ENCODE measurements around the gene NLGN4X.

The NLGN4X gene

DNA sequence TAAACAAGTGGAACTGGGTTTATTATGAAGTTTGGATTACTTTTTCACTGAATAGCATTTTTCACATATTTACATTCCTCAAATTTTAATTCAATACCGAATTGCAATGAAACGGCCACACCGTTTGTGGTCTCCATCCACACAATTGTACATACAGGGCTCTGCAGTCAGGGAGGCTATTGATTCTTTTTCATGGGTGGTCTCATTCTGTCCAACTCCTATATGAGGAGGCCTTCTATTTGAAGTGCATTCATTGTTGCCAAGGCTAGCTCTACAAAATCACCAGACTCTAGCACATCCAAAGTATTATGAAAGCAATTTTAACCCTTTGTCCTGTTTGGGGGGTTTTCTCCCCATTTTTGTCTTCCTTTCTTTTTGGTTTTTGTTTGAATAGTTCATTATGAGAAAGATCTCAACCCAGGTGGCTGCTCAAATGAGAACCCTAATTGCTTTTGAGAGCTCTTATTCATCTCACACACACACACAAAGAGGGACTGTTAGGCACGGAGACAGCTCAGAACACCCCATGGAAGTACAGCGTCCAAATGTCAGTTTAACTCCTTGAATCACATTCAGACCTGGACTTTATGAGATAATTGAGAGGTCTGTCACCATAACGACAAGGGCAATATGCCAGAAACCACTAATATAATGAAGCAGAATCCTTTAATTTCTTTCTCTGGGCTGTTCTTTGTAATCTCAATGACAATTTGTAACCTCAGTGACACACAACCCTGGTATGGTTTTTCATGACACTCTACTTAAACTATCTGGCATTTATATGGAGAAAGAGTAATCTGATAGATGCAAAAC is 79.4 kb downstream of the NLGN4X start:
- DNase-seq, result no peak

DNA sequence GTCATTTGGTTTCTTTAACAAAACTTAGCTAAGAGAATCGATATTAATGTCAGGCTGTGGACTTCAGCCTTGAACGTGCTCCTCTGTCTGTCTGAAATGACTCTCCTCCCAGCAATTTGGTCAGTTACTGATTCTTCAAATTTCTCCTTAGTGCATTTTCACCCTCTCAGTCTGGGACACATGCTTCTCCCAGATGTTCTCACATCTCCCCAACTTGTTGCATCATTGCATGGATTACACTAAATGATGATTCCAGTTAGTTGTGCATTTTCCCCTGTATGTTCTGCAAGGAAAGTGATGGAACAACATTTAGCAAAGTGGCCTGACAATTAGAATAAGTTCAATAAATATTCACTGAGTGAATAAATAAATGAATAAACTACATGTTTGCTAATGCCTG is 94.4 kb downstream of the NLGN4X start:
- no peak for DNase-seq

DNA sequence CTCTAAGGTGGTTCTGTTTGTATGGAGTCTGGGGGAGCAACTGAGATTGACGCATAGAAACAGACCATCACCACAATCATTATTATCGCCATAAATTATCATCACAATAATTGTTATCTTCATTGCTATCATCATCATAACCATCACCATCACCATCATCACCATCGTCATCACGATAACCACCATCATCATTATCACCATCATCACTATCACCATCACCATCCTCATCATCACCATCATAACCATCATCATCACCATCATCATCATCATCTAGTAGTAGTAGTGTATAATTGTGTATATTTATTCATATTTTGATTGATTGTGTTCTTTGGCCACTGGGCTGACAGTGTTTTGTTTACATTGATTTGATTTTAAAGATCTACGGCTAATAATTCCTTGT is 95.7 kb downstream of the NLGN4X start:
- DNase-seq, result no peak

- DNase-seq, result no peak
Observed at GRCh38 chrX:6131287-6131686, 97.4 kb downstream of the NLGN4X start.

GRCh38 chrX:6129195-6129594 is 99.5 kb downstream of the NLGN4X start:
- no peak for DNase-seq

DNA sequence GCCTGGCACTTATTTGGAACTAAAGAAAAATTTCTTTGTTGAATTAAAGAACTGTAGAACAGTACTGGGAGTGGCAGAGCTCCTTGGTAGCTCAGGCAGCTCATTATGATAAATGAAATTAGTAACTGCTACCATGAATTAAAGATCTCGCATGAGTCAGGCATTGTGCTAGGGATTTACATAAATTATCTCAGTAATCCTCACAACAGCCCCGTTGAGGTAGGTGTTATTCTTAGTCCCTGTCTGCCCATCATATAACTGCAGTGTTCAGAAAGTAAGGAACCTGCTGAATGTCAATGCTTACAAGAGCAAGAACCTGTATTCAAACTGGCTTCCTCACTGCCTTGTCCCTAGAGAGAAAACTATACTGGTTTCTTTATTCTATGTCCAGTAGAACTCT is 108.3 kb downstream of the NLGN4X start:
- DNase-seq, result no peak

DNA sequence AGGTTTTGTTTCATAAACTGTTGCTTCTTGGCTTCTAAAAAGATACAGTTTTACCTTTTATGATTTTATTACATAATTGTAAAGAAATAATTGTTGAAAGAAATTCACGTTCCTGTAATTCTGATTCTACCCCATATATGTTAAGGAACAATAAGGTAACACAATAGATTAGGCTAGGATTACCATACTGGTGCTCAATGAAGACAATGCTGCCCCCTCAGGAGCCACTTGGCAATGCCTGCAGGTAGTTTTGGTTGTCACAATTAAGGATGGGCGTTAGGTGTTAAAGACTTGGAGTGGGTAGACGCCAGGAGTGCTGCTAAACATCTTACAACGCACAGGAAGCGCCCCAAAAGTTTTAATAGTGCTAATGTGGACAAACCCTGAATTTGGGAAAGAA is 133.2 kb downstream of the NLGN4X start:
- no peak for DNase-seq

DNA sequence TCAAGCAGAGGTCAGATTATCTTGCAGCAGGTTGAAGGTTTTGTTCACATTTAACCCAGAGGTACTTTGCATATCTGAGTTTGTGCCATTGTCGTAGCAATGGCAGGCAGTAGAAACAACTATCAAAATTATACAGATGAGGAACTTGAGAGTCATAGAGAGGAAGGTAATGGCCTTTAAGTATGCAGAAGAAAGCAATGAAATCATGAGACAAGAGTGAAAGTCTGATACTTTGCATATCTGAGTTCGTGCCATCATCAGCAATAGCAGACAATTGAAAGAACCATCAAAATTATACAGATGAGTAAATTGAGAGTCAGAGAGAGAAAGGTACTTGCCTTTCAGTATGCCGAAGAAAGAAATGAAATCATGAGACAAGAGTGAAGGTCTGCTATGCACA is 154.1 kb downstream of the NLGN4X start:
- no peak for DNase-seq

DNA sequence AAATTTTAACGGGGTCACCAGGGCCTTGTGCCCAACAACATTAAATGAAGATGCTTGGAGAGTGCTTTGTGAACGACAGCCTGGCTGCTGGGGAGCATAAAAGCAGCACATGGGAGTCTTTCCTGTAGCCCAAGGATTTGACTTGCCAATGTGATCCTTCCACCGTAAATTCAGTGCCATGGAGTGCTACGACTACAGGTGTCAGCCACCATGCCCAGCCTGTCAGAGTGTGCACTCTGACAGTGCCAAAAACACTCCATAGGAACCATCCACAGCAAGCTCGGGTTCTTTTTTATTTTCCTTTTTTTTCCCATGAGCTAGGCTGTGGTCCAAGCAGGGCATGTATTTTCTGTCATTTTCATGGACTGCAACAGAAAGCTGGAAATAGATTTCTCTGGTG is 156.9 kb downstream of the NLGN4X start:
- no peak for DNase-seq

DNA sequence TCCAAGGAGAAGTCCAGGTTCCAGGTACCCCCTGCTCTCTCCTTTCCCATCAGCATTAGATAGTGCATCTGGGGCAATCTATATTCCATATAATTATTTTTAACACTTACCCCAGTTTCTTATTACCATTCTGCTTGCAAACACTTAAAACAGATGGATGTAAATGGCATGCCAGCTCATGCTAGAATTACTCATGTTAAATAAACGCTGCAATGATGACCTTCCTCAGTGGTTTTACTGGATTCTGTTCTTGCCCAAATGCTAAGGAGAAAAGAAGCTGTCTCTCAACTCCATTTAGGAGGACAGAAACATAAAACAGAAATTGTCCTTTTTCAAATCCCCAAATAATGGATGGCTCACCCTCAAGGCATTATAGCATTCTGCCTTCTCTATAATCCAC is 161.1 kb downstream of the NLGN4X start:
- DNase-seq, result no peak

DNA sequence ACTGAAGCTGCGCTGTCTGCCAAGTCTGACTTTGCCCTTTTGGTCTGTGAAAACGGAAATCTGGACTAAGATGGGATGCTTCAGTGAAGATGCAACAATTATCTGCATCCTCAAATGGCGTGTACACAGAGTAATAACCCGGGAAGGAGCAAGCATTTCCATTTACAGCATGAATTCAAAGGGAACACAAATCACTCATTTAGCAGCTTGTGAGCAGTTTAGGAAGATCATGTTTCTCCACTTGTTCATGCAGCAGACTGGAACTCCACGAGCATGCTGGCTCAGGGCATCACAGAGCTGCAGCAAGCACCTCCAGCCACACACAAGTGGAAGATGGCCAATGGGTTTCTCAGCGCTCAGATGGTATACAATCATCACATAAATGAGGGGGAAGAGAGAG is 175.5 kb downstream of the NLGN4X start:
- peak; percentile 66 for DNase-seq

GRCh38 chrX:6052111-6052745 is 176.4 kb downstream of the NLGN4X start:
- DNase-seq, result no peak

DNA sequence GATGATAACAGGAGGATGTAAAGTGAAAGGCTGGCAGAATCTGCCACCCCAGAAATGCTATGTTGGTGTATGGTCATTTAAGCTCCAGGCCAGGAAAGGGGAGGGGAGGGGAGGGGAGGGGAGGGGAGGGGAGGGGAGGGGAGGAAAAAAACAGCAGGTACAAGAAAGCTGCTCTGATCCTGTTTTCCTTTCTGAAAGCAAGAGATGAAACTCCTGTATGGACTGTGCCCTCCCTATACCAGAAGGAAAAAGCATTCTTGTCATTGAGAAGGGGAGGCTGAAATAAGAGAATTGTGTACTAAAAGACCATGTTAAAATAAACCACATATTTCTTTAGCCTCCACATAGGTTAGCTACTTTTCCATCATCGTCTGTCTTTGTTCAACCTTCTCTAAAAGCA is 179.5 kb downstream of the NLGN4X start:
- no peak for DNase-seq

DNA sequence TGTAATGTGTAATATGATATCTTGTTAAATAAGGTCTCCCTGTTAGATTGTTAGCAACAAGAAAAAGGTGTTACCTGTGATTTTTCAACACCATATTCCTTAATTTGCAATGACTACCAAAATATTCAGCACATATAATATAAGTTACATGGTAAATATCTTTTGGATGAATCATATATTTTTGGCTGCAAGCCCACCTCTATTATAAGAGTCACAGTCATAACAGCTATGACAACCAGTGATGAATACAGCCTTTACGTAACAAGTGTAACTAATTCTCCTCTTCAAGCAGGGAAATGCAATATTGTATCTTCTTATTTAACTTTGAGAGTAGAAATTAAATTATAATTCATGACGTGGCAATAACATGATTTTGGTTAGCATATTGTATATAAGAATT is 187.0 kb downstream of the NLGN4X start:
- DNase-seq, result no peak

DNA sequence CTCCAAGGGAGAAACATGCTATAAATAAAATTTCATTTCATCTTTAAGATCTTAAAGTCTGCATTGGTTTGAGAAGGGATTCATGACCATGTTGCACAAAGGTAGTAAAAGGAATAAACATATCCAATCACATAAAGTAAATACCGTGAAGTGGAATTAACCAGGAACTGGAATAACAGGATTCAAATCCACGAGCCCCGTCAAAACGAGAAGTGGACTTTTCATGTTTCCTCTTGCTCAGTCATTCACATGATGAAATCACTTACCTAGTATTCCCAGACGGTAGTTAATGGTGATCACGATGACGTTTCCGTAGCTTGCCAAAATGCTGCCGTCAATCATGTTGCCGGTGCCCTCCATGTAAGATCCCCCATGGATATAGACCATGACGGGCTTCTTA is 199.7 kb downstream of the NLGN4X start:
- DNase-seq, result peak; percentile 30

DNA sequence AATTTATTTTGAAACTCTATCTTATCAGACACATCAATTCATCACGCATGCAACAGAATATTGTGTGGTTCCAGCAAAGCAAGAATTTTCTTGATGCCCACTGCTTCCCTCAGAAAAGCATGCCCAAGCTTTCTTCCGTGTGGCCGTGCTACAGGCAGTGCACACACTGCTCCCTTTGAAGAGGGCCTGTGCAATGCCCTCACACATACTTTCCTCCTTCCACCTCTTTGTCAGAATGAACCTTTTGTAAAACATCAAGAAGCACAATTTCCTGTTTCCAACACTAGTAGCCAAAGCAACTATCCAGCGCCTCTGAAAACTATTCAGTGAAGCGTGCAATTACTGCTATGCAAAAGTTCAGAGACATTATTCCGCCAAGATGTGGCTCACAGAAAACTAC is 201.7 kb downstream of the NLGN4X start:
- DNase-seq, result no peak

- DNase-seq, result no peak
Observed at GRCh38 chrX:6026429-6026828, 202.2 kb downstream of the NLGN4X start.

- DNase-seq, result no peak
Observed at GRCh38 chrX:6024204-6024603, 204.5 kb downstream of the NLGN4X start.

GRCh38 chrX:6021316-6022091 is 207.2 kb downstream of the NLGN4X start:
- peak; percentile 68 for DNase-seq

GRCh38 chrX:6019076-6019475 is 209.6 kb downstream of the NLGN4X start:
- DNase-seq, result no peak

DNA sequence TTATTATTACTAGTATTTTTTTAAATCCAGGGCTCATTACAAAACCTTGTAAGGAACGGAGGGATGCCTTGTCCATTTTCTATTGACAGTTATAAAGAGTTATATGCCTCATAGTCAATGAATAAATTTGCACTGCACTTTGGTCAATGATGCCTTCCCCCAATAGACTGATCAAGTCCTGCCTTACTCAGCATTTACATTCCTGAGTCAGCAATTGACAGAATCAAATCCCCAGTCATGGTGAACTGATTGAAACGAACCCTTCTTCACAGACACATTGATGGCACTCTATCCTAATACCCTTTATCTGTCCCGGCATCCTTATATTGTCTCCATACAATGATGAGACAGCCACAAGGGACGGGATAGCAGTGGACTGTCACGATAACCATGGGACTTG is 213.2 kb downstream of the NLGN4X start:
- no peak for DNase-seq

DNA sequence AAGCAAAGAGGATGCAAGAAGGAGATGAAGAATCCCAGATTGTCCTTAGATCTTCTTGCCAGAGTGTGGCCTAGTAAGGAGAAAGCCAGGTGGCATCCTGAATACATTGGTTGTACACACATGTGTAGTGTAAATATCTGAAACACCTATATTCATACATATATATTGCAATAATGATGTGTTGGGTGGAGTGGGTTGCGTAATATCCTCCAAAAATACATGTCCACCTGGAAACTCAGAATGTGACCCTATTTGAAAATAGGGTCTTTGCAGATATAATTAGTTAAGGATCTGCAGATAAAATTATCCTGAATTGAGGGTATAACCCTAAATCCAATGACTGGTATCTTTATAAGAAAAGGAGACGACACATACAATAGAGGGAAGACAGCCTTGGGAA is 216.3 kb downstream of the NLGN4X start:
- no peak for DNase-seq

DNA sequence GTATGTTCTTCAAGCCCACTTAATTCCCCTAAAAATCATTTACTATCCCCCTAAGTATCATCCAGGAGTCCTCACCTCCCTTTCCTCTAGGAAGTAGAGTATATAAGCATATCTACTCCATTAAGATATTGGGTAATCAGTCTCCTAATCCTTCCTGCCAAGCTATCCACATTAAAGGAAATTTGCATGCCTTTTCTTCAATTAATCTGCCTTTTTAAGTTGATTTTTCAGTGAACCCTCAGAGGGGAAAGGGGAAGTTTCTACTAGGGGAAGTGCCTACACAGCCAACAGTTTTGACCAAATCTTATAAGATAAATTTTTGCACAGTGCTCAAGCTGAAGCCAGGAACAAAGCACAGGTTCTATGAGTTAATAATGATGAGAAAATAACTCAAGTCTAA is 222.8 kb downstream of the NLGN4X start:
- no peak for DNase-seq

DNA sequence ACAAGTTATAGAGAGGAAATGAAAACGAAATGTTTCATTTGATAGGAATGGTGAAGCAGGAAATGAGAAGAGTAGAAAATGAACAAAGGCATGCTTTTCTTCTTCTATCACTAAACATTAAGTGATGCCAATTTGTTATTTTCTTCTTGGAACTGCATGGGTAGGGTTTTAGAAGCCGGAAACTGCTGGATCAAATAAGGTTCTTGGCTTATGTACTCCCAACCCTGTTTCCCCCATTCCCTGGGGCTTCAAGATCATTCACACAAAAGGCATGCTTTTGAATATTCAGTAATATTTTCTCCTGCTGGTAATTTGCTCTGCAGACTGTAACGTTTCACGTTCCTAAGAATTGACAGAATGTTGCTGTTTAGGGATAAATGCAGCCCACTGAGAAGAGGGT is 224.1 kb downstream of the NLGN4X start:
- no peak for DNase-seq

All from NCI-H510A treated with DMSO at 0.1 percent for 48 hours (cell line).